ENCODE measurements around the gene PDCD6IP. TPM values are rescaled to one million over a fixed set of nuclear protein-coding genes. Genes with fewer than 3 reads are reported as not detected.
"Not testable (repeated sequence)": the region's sequence is repeated elsewhere in the genome, so short reads cannot be mapped to it uniquely, and the experiment has no call there.

The PDCD6IP gene
- total and polyA plus RNA-seq, 12 donors = 41.3 to 185 (median 146) TPM

DNA sequence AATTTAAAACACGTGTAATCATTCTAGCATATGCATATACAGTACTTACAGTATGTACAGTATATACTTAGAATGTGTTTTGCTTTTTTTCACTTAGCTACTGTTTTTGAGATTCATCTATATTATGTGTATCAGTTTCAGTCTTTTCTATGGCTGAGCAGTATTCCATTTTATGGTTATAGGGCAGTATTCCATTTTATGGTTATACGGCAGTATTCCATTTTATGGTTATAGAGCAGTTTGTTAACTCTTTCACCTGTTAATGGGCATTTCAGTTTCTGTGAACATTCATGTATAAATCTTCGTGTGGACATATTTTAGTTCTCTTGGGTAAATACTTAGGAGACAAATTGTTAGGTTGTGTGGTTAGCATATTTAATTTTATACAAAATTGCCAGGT lies 40.9 kb downstream of the PDCD6IP start:
- TF ChIP-seq, protein P1, sequence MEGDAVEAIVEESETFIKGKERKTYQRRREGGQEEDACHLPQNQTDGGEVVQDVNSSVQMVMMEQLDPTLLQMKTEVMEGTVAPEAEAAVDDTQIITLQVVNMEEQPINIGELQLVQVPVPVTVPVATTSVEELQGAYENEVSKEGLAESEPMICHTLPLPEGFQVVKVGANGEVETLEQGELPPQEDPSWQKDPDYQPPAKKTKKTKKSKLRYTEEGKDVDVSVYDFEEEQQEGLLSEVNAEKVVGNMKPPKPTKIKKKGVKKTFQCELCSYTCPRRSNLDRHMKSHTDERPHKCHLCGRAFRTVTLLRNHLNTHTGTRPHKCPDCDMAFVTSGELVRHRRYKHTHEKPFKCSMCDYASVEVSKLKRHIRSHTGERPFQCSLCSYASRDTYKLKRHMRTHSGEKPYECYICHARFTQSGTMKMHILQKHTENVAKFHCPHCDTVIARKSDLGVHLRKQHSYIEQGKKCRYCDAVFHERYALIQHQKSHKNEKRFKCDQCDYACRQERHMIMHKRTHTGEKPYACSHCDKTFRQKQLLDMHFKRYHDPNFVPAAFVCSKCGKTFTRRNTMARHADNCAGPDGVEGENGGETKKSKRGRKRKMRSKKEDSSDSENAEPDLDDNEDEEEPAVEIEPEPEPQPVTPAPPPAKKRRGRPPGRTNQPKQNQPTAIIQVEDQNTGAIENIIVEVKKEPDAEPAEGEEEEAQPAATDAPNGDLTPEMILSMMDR (IDR thresholded peaks at IDR 0.05) = no peak
- ATAC-seq (no peak), DNase-seq (no peak)
- Histone ChIP-seq H3K27me3 (no peaks in the 10 kb centered on the region), H3K9me3 (no peaks in the 10 kb centered on the region), H3K4me1 (no peaks in the 10 kb centered on the region), H3K27ac (no peak overlapping the region), H3K36me3 (peaks cover 0 to 95% (median 32%) of the 10 kb centered on the region in 9 donors), H3K4me3 (no peak overlapping the region)
- intact Hi-C loops (cut with DNase I) = no loop called here
- WGBS, 2 donors = 91 to 95% methylated on average over 3 of the region's 3 CpGs

DNA sequence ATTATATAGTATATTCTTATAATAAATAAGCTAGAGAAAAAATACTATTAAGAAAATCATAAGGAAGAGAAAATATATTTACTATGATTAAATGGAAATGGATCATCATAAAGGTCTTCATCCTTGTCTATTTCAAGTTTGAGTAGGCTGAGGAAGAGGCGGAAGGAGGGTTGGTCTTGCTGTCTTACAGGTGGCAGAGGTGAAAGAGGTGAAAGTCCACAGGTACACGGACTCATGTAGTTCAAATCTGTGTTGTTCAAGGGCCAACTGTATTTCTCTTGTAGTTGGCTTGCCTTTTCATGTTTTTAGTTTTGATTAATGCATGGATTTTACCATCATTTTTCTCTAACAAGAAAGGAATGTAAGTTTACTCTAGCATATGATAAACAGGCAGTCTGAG lies 41.7 kb downstream of the PDCD6IP start:
- intact Hi-C loops (cut with DNase I) = no loop called here
- peaks cover 0 to 98% (median 35%) of the 10 kb centered on the region in 9 donors for H3K36me3 ChIP-seq

DNA sequence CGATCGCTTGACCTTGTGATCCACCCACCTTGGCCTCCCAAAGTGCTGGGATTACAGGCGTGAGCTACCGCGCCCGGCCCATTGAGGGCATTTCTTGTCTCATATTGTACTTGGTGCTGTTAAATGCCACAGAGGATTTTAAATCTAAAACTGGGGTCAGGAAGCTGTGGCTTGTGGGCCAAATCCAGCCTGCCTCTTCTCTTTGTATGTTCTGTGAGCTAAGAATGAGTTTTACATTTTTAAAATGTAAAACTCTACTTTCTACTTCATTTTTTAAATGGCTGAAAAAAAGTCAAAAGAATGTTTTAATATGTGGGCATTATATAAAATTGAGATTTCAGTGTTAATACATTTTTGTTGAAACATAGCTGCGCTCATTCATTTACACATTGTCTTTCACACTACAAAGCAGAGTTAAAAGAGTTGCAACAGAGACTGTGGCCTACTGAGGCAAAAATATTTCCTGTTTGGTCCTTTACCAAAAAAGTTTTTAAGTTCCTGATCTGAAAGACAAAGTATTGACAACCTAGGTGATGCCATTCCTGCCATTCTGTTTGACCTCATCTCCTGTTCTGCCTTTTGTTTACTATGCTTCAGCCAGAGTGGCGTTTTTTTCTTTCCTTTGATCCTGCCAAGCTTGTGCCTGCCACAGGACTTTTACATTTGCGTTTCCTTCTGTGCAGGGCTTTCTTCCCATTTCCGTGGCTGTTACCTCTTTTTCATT lies 50.4 kb downstream of the PDCD6IP start:
- TF ChIP-seq, protein P1 (IDR thresholded peaks at IDR 0.05) = no peak
- DNase-seq (no peak), ATAC-seq (no peak)
- no peaks in the 10 kb centered on the region for H3K9me3 ChIP-seq
- H3K4me3 ChIP-seq = no peak overlapping the region
- no peaks in the 10 kb centered on the region for H3K27me3 ChIP-seq
- H3K4me1 ChIP-seq = peaks cover 0 to 12% (median 0%) of the 10 kb centered on the region in 9 donors
- peaks cover 0 to 78% (median 19%) of the 10 kb centered on the region in 9 donors for H3K36me3 ChIP-seq
- H3K27ac ChIP-seq = no peak overlapping the region
- 83 to 88% methylated on average over 10 of the region's 10 CpGs for WGBS, 2 donors
- intact Hi-C loops (cut with DNase I) = no loop called here

More for the DNA sequence above, 41.7 kb downstream of the PDCD6IP start:
- H3K9me3 ChIP-seq = no peaks in the 10 kb centered on the region
- H3K4me3 ChIP-seq = no peak overlapping the region
- no peak for DNase-seq
- H3K27me3 ChIP-seq = no peaks in the 10 kb centered on the region
- WGBS, 2 donors = 89 to 96% methylated on average over 2 of the region's 2 CpGs
- no peak for ATAC-seq
- TF ChIP-seq, protein P1 (IDR thresholded peaks at IDR 0.05) = no peak
- H3K27ac ChIP-seq = no peak overlapping the region
- no peaks in the 10 kb centered on the region for H3K4me1 ChIP-seq

DNA sequence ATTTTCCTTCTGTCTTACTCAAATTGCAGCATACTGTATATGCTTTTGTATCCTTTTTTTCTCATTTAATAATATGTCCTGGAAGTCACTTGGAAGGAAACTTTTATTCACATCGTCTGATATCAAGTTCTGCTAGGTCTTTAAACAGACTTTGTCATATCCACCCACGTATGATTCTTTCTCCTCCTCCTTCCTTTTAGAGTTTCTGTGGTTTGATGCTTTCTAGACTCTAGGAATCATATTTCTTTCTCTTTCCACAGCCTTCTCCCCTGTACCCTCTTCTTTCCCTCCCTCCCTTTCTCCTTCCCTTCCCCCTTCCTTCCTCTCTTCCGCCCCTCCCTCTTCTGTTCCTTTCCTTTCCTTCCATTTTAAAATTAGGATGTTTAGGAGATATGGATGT lies 52.2 kb downstream of the PDCD6IP start:
- H3K4me3 ChIP-seq; intact Hi-C loops (cut with DNase I); ATAC-seq; H3K9me3 ChIP-seq; H3K27me3 ChIP-seq; DNase-seq; H3K27ac ChIP-seq: not testable (repeated sequence)
- WGBS, 2 donors = 69 to 77% methylated on average over 2 of the region's 3 CpGs
- H3K36me3 ChIP-seq = peaks cover 0 to 78% (median 23%) of the 10 kb centered on the region in 9 donors
- peaks cover 0 to 20% (median 0%) of the 10 kb centered on the region in 9 donors for H3K4me1 ChIP-seq

DNA sequence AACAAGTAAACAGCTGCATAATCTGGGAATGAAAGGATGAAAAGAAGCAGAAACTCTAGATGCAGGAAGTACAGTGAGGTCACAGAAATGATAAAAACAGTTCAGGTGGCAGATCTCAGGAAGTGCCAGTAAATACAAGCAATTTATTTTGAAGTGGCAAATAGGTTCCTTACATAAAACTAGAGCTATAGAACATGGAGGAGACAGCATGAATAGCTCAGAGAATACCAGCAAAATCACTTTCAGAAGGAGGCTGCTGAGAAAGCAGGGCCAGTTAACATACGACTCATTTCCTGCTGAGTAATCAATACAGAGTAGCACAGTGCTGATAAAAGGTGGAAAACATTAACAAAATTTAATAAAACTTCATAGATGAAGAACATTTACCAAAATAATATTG lies 57.0 kb downstream of the PDCD6IP start:
- intact Hi-C loops (cut with DNase I) = not testable (repeated sequence)
- peaks cover 0 to 95% (median 20%) of the 10 kb centered on the region in 9 donors for H3K36me3 ChIP-seq
- 80 to 85% methylated on average over 1 of the region's 1 CpG for WGBS, 2 donors

More for the DNA sequence above, 57.0 kb downstream of the PDCD6IP start:
- not testable (repeated sequence) for H3K9me3 ChIP-seq, ATAC-seq, H3K4me3 ChIP-seq, H3K27me3 ChIP-seq, DNase-seq
- peak overlapping the region in 1 of 10 donors; percentile 28 for H3K27ac ChIP-seq
- H3K4me1 ChIP-seq = peaks cover 0 to 10% (median 0%) of the 10 kb centered on the region in 9 donors
